Stimulated activated CD8-positive, alpha-beta memory T cell treated with anti-CD3 and anti-CD28 coated beads, Interleukin-7, amount 100 ng/mL, for 4 hours (primary cell): ENCODE results near the gene MRGPRE.

Source experiments
- DNase-seq, 2 donors: peaks; one replicate each; pipeline ENCODE4 v3.0.0-alpha.2; 2020; ENCODE audit warnings: low read depth in 2 of 2

MRGPRE gene

GRCh38 chr11:3226846-3227567 lies 5.2 kb downstream of the MRGPRE start:
- no peak for DNase-seq

GRCh38 chr11:3225826-3226750 lies 6.1 kb downstream of the MRGPRE start:
- no peak for DNase-seq

GRCh38 chr11:3225159-3225758 lies 7.0 kb downstream of the MRGPRE start:
- no peak for DNase-seq

GRCh38 chr11:3224401-3225057 lies 7.7 kb downstream of the MRGPRE start:
- DNase-seq: no peak

- no peak for DNase-seq
Observed at GRCh38 chr11:3223932-3224381, 8.3 kb downstream of the MRGPRE start.

GRCh38 chr11:3222941-3223915 lies 9.0 kb downstream of the MRGPRE start:
- DNase-seq: no peak

GRCh38 chr11:3222003-3222855 lies 10.0 kb downstream of the MRGPRE start:
- DNase-seq: no peak

- no peak for DNase-seq
Observed at GRCh38 chr11:3221408-3222002, 10.7 kb downstream of the MRGPRE start.

GRCh38 chr11:3220521-3221407 lies 11.5 kb downstream of the MRGPRE start:
- DNase-seq: no peak

- no peak for DNase-seq
Observed at GRCh38 chr11:3220101-3220500, 12.1 kb downstream of the MRGPRE start.

- DNase-seq: no peak
Observed at GRCh38 chr11:3219281-3219892, 12.8 kb downstream of the MRGPRE start.

GRCh38 chr11:3218483-3219280 lies 13.5 kb downstream of the MRGPRE start, which contains the start of gene MRGPRG:
TSS of gene MRGPRG (minus strand) at chr11:3218813. CDS start at chr11:3218813, 0 bp downstream.
- no peak for DNase-seq

- no peak for DNase-seq
Observed at GRCh38 chr11:3217818-3218482, 14.3 kb downstream of the MRGPRE start.

GRCh38 chr11:3216027-3216525 lies 16.1 kb downstream of the MRGPRE start:
- DNase-seq: no peak

- no peak for DNase-seq
Observed at GRCh38 chr11:3215346-3216026, 16.7 kb downstream of the MRGPRE start.

- DNase-seq: no peak
Observed at GRCh38 chr11:3214420-3214699, 17.9 kb downstream of the MRGPRE start.
